NCI-H1417 (cell line): ENCODE data around the gene TRDMT1.

Experiments used
- DNase-seq, 3 experiments: peaks; one replicate each; lab custom pipeline; 2025; lab: John Stamatoyannopoulos, UW

The TRDMT1 gene, protein sequence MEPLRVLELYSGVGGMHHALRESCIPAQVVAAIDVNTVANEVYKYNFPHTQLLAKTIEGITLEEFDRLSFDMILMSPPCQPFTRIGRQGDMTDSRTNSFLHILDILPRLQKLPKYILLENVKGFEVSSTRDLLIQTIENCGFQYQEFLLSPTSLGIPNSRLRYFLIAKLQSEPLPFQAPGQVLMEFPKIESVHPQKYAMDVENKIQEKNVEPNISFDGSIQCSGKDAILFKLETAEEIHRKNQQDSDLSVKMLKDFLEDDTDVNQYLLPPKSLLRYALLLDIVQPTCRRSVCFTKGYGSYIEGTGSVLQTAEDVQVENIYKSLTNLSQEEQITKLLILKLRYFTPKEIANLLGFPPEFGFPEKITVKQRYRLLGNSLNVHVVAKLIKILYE

DNA sequence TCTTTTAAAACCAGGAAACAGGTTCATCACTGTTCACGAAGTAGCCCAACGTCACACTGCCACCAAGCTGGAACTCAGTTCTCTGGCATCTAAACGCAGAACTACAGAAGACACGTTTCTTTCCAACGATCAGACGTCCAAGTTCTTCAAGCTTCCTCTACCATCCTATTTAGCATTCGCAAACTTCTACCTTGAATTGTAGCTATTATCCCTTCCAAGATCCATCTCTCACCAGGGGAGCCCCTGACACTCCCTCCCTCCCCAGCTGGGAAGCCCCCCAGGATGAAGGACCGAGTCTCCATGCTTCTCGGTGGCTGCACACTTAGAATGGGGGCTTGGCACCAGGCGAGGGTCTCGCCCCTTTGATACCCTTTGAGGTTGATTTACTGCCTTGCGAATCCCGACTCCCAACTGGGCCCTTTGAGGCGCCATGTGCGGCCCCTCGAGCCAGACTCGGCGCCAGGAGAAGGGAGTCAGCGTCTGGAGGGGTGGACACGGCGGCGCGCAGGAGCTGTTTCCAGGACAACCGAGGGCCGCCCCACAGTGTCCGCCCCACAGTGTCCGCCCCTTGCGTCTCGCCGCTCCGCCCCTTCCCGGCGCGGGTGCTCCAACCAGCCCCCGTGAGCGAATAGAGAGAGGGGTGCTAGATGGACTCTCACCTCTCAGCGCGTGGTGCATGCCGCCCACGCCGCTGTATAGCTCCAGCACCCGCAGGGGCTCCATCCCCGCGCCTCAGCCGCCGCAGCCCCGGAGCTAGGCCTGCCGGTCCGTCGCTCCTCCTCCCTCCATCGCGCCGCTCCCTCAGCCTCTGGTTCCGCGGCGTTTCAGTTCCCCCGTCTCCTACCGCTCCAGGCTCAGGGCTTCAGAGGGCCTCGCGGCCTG is at the start of gene TRDMT1:
TRDMT1 (minus strand) TSS at position 761 of the 882 bp plus-strand sequence; CDS start at position 723, 38 bp downstream.
- DNase-seq = peak; percentile 71 to 92 (median 81)

DNA sequence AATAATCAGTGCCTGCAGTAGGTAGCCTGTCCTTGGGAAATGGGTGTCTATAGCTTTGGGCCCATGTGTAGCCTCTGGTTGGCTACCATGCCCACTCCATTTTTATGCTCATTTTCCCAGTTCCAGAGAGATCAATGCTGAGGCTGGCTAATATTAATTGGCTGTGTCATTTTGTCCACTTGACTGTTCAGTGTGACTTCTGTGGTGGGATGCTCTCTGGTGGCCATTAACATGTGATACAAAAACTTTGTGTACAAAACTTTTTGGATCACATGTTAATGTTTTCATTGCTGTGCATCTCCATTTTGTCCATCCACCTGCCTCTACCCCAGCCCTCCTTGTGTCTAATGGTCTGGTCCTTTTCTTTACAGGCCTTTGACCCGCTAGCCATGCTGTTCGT is 49.3 kb upstream of the TRDMT1 start:
- DNase-seq = no peak

DNA sequence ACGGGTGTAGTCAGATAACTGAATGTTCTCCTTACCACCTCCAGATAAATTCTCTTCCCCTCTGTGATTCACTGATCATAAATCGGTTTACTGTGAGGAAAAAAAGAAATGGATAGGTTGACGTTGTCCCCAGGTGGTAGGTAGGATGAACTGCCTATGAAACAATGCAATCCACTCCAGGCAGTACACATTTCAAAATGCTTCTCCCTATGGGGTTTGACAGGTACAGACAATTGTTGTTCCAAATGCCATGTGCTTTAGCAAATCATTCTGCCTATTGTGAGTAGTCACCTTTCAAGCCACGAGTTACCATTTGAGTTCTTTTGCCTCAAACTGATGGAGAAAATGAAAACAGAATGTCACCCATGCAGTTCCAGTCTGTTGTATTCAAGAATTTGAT is 48.3 kb upstream of the TRDMT1 start:
- DNase-seq = peak in 1 of 3 experiments; percentile 23

DNA sequence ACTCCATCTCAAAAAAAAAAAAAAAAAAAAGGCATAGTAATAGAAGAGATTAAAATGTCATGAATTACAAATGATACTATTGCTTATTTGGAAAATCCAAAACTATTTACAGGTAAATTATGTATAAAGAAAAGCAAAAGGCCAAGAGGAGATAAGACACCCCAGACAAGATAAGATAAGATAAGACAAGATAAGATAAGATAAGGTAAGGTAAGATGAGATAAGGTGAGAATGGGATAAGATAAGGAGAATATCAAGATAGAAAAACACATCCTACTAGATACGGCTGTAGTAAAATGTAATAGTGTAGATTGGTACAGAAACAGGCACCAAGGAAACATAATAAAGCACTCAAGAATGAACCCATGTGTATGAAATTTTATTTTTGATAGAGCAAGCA is 47.5 kb upstream of the TRDMT1 start:
- DNase-seq = no peak

DNA sequence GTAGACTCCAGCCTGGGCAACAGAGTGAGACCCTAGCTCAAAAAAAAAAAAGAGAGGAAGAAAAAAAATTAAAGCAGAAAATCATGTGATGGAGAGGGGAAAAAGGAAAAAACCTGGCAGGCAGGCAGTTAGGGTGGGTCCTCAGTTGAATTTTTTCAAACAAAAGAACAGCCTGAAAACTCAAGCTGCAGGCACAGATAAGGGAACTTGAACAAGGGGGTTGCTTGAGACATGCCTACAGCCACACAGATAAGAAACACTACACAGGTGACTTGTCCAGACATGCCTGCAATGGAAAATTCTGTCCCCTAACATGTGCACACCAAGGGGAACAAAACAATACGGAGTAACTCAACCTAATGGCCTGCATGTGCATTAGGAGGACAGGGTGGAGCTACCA is 45.7 kb upstream of the TRDMT1 start:
- no peak for DNase-seq

DNA sequence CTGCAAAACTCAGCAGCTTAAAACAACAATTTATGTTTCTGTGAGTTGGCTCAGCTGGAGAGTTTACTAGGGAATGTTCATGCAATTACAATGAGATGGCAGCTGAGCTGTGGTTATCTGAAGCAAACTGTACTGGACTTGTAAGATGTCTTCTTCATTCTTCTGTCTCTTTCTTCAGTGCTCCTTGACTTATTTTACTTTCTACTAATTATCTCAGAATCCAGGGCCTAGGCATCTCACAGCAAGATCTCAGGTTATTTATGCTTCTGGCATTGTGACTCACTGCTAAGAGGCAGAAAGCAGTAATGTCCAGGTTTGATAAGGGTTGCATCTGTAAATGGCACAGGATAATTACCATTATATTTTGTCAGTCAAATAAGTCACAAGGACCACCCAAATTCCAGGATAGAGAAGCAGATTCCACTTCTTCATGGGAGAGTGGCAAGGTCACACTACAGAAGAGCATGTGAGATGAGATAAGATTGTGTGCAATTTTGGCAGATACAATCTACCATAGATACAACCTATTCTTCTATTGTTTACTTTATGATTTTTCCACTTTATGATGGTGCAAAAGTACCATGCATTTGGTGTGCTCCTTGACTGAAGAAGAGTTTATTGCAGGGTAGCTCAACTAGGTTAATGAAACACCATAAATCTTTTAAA is 43.4 kb upstream of the TRDMT1 start:
- DNase-seq = no peak

DNA sequence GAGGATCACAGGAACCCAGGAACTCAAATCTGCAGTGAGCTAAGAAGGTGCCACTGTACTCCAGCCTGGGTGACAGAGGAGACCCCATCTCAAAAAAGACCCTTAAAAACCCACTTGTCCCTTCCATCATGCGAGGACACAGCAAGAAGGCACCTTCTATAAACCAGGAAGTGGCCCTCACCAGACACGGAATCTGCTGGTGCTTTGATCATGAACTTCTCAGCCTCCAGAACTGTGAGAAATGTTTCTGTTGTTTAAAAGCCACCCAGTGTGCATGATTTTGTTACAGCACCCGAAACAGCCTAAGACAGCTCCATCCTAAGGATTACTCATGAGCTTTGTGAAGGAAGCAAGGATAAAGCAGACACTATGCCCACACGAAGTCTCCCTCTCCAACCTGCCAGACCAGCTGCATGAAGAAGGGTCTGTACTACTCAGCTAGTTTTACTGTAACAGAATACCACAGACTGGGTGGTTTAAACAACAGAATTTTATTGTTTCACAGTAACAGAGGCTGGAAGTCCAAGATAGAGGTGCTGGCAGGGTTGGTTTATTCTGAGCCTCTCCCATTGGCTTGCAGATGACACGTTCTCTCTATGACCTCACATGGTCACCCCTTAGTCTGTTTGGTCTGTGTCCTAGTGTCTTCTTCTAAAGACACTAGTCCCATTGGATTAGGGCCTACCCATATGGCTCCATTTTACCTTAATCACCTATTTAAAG is 40.3 kb upstream of the TRDMT1 start:
- DNase-seq = no peak

DNA sequence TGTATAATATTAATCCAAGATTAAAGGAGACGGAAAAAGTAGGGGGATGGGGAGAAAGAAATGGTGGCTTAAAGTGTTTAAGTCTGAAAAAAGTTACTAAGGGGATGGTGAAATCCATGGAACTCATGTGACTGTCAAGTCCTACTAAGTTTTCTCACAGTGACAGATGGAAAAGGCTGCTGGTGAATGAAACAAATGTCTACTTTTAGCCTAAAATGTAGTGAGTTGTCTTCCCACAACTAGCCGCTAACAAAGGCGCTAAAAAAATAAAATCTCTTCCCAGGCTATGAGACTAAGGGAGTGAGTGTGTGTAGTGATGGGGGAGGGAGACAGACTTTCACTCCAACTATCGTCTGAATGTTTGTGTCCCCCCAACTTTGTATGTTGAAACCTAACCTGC is 39.1 kb upstream of the TRDMT1 start:
- no peak for DNase-seq

DNA sequence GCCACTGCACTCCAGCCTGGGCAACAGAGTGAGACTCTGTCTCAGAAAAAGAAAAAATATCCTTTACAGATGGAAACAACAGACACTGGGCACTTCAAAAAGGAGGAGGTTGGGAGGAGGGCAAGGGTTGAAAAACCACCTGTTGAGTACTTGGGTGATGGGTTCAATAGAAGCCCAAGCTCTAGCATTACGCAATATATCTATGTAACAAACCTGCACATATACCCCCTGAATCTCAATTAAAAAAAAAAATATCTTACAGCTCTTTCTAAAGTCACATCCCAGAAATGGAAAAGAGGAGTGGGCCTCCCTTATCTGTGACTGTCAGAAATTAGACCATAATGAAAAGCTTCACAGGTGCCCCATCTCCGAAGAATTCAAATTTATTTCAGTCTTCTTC is 38.6 kb upstream of the TRDMT1 start:
- DNase-seq = no peak

DNA sequence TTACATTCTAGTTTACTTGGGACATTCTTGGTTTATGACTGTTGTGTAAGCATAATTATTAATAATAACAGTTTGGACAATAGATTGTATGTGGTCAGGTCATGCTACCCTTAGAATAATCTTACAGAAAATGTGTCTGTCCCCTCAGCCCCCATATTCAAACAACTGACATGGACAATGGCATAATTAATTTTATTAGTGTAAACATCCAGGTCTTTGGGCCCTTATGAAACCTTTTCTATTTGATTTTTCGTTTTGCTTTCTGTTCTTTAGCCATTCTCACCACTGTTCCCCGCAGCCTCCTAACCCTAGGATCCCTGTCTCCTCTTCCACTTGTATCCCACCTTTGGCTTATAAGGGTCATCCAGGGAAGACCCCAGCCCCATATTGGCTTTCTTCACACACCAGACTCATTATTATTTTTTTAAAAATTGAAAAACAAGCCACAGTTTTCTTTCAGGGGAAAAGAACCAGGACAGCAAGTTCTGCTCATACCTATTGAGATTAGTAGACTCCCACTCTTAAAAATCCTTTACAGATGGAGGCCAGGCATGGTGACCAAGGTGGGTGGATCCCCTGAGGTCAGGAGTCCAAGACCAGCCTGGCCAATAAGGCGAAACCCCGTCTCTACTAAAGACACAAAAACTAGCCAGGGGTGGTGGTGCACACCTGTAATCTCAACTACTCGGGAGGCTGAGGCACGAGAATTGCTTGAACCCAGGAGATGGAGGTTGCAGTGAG is 38.0 kb upstream of the TRDMT1 start:
- DNase-seq = no peak

DNA sequence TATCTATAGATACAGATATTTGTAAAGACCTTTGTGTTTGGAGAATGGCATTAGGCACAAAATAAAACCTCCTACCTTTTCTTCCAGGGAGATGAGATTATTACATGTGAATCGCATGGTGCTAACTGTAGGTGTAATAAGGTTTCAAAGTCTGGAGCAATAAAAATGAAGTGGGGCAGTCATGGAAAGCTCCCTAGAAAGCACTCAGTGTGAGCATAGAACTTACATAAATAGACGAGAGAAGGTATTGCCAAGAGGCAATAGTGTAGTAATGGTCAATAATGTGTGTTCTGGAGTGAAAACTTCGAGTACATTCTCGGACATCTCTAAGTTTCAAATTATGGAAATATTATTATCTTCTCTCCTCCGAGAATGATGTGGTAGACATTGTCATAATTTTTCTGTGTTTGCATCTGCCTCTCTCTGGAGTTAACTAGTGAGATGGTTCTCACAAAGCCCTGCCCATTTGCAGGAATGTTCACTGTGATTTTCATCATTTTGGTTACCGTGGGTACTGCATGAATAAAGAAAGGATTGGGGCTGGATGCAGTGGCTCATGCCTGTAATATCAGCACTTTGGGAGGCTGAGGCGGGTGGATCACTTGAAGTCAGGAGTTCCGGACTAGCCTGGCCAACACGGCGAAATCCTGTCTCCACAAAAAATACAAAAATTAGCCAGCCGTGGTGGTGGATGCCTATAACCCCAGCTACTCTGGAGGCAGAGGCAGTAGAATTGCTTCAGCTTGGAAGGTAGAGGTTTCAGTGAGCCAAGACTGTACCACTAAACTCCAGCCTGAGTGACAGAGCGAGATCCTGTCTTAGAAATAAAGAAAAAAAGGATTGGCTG is 37.2 kb upstream of the TRDMT1 start:
- DNase-seq = no peak

DNA sequence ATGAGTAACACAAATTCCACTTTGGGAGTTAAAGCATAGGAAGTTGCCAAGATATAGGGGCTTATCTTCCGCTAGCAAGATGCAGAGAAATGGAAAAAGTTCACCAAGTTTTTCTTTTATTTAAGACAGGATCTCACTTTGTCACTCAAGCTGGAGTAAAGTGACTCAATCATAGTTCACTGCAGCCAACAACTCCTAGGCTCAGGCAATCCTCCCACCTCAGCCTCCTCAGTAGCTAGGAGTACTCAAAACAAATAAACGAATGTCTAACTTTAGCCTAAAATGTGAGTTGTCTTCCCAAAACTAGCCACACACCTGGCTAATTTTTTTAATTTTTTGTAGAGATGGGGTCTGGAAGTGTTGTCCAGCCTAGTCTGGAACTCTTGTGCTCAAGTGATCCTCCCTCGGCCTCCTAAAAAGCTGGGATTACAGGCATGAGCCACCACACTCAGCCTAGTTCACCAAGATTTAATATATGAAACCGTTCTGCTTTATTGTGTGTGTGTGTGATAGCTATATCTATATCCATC is 36.5 kb upstream of the TRDMT1 start:
- DNase-seq = no peak

DNA sequence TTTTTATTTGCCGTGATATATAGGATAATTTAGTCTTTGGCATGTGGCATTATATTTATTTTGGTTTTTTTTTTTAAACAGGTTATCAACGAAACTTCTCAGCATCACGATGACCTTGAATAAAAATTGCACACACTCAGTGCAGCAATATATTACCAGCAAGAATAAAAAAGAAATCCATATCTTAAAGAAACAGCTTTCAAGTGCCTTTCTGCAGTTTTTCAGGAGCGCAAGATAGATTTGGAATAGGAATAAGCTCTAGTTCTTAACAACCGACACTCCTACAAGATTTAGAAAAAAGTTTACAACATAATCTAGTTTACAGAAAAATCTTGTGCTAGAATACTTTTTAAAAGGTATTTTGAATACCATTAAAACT is 35.7 kb upstream of the TRDMT1 start:
- no peak for DNase-seq

DNA sequence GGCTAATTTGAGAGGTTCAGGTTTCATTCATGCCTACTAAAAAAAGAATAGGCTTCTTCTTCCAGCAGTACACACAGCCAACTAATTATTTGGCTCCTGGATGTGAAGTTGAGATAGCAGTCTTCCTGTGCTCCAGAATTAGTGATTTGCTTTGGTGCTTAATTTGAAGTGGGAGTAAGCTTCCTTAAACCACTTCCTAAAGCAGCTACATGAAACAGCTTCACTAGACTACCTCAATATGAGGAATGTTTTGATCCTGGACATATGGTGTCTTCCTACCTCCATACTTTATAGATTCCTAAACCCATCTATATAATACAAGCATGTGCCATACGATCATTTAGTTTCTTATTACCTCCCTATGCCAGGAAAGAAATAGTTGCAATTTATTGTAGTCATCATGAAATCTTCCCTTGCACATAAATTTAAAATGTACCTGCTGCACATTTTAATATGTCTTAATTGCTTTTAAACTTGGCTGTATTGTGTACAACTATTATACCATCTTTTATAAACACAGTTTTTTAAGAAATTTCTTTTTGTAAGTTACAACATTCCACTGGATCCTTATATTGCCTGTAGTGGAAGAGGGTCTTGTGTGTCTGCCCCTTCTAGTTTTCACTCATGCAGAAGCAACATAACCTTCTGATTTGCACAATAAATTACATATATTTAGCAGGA is 35.1 kb upstream of the TRDMT1 start:
- DNase-seq = no peak

DNA sequence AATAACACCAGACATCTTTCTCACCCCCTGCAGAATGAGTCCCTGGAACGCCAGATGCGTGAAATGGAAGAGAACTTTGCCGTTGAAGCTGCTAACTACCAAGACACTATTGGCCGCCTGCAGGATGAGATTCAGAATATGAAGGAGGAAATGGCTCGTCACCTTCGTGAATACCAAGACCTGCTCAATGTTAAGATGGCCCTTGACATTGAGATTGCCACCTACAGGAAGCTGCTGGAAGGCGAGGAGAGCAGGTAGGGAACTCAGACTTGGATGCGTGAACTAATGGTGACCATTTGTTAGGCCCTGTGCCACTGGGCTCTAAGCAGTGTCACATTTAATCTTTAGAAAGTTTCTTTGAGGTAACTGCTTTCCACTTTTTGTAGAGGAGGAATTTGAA is 33.7 kb upstream of the TRDMT1 start:
- DNase-seq = no peak

DNA sequence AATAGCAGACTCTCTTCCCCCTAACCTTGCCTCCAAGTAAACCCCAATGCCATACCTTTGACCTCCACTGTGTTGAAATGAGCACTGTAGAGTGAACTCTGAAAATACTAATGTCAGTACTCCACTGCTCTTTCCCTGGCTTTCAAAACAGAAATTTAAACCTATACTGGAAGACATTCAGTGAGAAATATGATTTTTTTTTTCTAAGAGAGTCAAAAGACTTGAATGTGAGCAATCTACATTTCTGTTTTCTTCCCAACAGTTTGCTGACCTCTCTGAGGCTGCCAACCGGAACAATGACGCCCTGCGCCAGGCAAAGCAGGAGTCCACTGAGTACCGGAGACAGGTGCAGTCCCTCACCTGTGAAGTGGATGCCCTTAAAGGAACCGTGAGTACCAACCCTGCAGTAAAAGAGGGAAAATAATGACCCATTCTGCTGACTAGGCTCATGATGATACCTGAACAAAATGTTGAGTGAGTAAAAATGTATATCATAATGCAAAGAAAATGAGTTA is 33.0 kb upstream of the TRDMT1 start:
- peak in 1 of 3 experiments; percentile 2 for DNase-seq

DNA sequence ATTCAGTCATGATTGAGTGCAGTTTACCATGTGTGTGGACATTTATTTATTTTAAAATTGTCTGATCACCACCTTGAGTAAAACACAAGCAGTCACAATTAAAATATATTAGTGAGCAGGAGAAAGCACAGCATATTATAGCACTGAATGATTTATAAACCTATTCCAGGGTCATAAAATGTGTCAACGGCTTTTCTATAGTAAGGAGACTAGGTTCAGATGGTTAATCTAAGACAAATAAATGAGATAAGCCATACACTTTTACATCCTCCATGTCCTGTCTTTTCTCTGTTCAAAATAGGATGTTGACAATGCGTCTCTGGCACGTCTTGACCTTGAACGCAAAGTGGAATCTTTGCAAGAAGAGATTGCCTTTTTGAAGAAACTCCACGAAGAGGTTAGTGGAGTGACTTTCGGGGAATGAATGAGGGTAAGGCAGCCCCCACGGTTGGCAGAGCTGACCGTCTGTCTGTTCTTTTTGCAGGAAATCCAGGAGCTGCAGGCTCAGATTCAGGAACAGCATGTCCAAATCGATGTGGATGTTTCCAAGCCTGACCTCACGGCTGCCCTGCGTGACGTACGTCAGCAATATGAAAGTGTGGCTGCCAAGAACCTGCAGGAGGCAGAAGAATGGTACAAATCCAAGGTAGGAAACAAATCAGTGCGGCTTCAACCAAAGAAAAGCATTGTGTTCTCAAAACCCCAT is 32.0 kb upstream of the TRDMT1 start:
- no peak for DNase-seq

DNA sequence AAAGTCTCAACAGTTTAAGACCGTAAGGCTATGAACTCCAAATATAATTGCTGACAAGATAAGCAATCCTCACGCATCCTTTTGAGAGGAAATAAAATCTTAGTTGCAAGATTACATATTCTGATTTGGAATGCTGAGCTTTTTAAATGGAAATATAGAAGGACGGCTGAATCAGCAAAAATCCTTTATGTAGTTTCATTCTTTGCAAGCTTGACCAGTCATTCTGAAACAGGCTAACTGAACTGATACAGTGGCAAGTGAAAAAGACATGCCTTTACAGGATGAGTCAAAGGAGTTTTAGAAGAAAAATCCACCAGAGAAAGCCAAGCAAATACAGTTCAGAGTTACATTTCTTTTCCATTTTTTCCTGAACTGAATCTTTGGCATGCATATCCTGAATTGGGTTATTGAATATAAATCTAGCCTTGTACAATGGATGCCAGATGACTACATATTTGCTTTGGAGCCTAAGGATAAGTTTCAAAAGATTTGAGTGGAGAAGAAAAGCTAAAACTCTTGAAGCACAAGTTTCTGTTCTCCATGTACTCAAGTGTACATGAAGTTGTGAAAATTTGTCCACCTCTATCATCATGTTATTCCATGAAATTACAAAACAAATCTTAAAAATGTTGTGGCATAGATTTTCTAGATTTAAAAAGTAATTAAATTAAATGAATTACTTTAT is 30.9 kb upstream of the TRDMT1 start:
- DNase-seq = no peak
